H1 (cell line): ENCODE results near the gene LCE3C. TPM values are rescaled to one million over a fixed set of nuclear protein-coding genes. Genes with fewer than 3 reads are reported as not detected.

ENCODE experiments used
- CTCF ChIA-PET: fragments of 300-600 bp; sonication (Branson Sonifier 250); formaldehyde crosslinking; loops from one replicate; lab custom pipeline; 2021; ENCODE audit not compliant: partially characterized antibody; lab: Charles Lee
- POLR2A ChIA-PET: fragments of 300-600 bp; sonication (Branson Sonifier 250); formaldehyde crosslinking; loops from one replicate; lab custom pipeline; 2021; ENCODE audit warnings: inconsistent platforms; ENCODE audit not compliant: partially characterized antibody; lab: Charles Lee
- DNase-seq, 2 experiments: peaks; one replicate each; pipeline versions ENCODE4 v3.0.0 to v3.0.0-alpha.2; 2010 to 2022; ENCODE audit warnings: low spot score in 2 of 2, low read depth in 1 of 2, mixed read lengths in 1 of 2
- FAIRE-seq: peaks from 2 replicates; lab custom pipeline; 2011; peaks lifted over from hg19 to GRCh38; lab: Jason Lieb, UNC
- H2AFZ ChIP-seq: 2 replicates; pipeline ENCODE4 v1.8.1; 2012; ENCODE audit warnings: low read length, inconsistent platforms
- H2AK5ac ChIP-seq: 2 replicates; pipeline ENCODE4 v1.6.1; 2013; ENCODE audit warnings: low read depth, low read length
- H2BK120ac ChIP-seq: replicated peaks from 2 replicates; pipeline ENCODE3; 2013; ENCODE audit warnings: low read depth, low read length, inconsistent platforms
- H2BK12ac ChIP-seq: 2 replicates; pipeline ENCODE4 v1.6.1; 2013; ENCODE audit warnings: low read depth, low read length
- H2BK15ac ChIP-seq: 2 replicates; pipeline ENCODE4 v1.6.1; 2013; ENCODE audit warnings: low read length
- H2BK20ac ChIP-seq: 2 replicates; pipeline ENCODE4 v1.6.1; 2013; ENCODE audit warnings: low read length
- H2BK5ac ChIP-seq: 2 replicates; pipeline ENCODE4 v1.6.1; 2013; ENCODE audit warnings: low read depth, low read length
- H3K14ac ChIP-seq: 2 replicates; pipeline ENCODE4 v1.6.1; 2013; ENCODE audit warnings: inconsistent platforms; ENCODE audit not compliant: insufficient read length
- H3K18ac ChIP-seq: 2 replicates; pipeline ENCODE4 v1.6.1; 2013; ENCODE audit warnings: low read length; ENCODE audit errors: extremely low read depth
- H3K23ac ChIP-seq: 2 replicates; pipeline ENCODE4 v1.6.1; 2013; ENCODE audit warnings: inconsistent platforms; ENCODE audit not compliant: insufficient read length
- H3K23me2 ChIP-seq: 2 replicates; pipeline ENCODE4 v1.6.1; 2013; ENCODE audit warnings: low read depth, low read length
- H3K27ac ChIP-seq: 2 replicates; pipeline ENCODE4 v1.6.1; 2011; ENCODE audit warnings: low read depth, low read length, inconsistent platforms
- H3K27me3 ChIP-seq, 4 experiments: replicated peaks in 1 of 4; 1 replicate in 1 of 4; 2 replicates in 3 of 4; pipeline versions ENCODE4 v1.6.1 to v1.8.1; 2011 to 2013; ENCODE audit warnings: low read length in 3 of 4, mild to moderate bottlenecking in 3 of 4, inconsistent platforms in 2 of 4, mixed read lengths in 2 of 4, moderate library complexity in 1 of 4; ENCODE audit not compliant: control insufficient read depth in 3 of 4, insufficient read depth in 3 of 4; ENCODE audit errors: extremely low read depth in 1 of 4
- H3K36me3 ChIP-seq, 4 experiments: 2 replicates each; pipeline versions ENCODE4 v1.6.1 to v1.8.1; 2011 to 2013; ENCODE audit warnings: mild to moderate bottlenecking in 4 of 4, low read length in 3 of 4, moderate library complexity in 2 of 4, control low read depth in 1 of 4, inconsistent platforms in 1 of 4; ENCODE audit not compliant: insufficient read depth in 4 of 4, control insufficient read depth in 2 of 4
- H3K4ac ChIP-seq: replicated peaks from 2 replicates; pipeline ENCODE3; 2013; ENCODE audit warnings: low read length, low read depth, mixed read lengths, inconsistent platforms; ENCODE audit not compliant: insufficient read length
- H3K4me1 ChIP-seq, 4 experiments: replicated peaks in 1 of 4; 1 replicate in 1 of 4; 2 replicates in 3 of 4; pipeline versions ENCODE4 v1.6.1 to v1.8.1; 2011 to 2013; ENCODE audit warnings: low read length in 3 of 4, inconsistent platforms in 2 of 4, mixed read lengths in 1 of 4; ENCODE audit not compliant: insufficient read depth in 4 of 4, control insufficient read depth in 3 of 4
- H3K4me2 ChIP-seq, 2 experiments: 2 replicates each; pipeline versions ENCODE4 v1.6.1 to v1.8.1; 2011 to 2013; ENCODE audit warnings: low read depth in 2 of 2, low read length in 2 of 2, control low read depth in 1 of 2, inconsistent platforms in 1 of 2, mild to moderate bottlenecking in 1 of 2; ENCODE audit not compliant: insufficient read depth in 1 of 2
- H3K4me3 ChIP-seq, 4 experiments: fragments of 200-600, 300-600 bp in 1 of 4; sonication (generic), shearing (Covaris generic), sonication (Bioruptor Twin) in 1 of 4; 2 replicates each; pipeline versions ENCODE4 v1.5.1 to v1.8.1; 2011 to 2016; ENCODE audit warnings: low read length in 4 of 4, low read depth in 3 of 4, control low read depth in 2 of 4, inconsistent platforms in 2 of 4, mild to moderate bottlenecking in 2 of 4, mixed read lengths in 1 of 4, moderate library complexity in 1 of 4; ENCODE audit not compliant: insufficient read depth in 2 of 4; ENCODE audit errors: extremely low read depth in 1 of 4
- H3K56ac ChIP-seq: replicated peaks from 2 replicates; pipeline ENCODE3; 2013; ENCODE audit warnings: low read depth, mild to moderate bottlenecking, mixed read lengths, low read length, inconsistent platforms; ENCODE audit not compliant: insufficient read length
- H3K79me1 ChIP-seq: 2 replicates; pipeline ENCODE4 v1.6.1; 2013; ENCODE audit warnings: low read depth, low read length, control low read depth
- H3K79me2 ChIP-seq, 2 experiments: 2 replicates each; pipeline versions ENCODE4 v1.6.1 to v1.8.1; 2012 to 2013; ENCODE audit warnings: low read length in 2 of 2, mild to moderate bottlenecking in 2 of 2, inconsistent platforms in 1 of 2; ENCODE audit not compliant: insufficient read depth in 2 of 2, control insufficient read depth in 1 of 2
- H3K9ac ChIP-seq, 4 experiments: replicated peaks in 1 of 4; 1 replicate in 1 of 4; 2 replicates in 3 of 4; pipeline versions ENCODE4 v1.6.1 to v1.8.1; 2011 to 2013; ENCODE audit warnings: low read depth in 3 of 4, low read length in 3 of 4, control low read depth in 2 of 4, mild to moderate bottlenecking in 2 of 4, moderate library complexity in 2 of 4, inconsistent platforms in 1 of 4; ENCODE audit errors: extremely low read depth in 1 of 4
- H3K9me3 ChIP-seq, 2 experiments: 2 replicates each; pipeline versions ENCODE4 v1.6.1 to v1.8.1; 2012 to 2013; ENCODE audit warnings: mild to moderate bottlenecking in 2 of 2, moderate library complexity in 2 of 2, control low read depth in 1 of 2, inconsistent platforms in 1 of 2, low read depth in 1 of 2, low read length in 1 of 2, mixed read lengths in 1 of 2; ENCODE audit not compliant: insufficient read depth in 2 of 2
- H4K20me1 ChIP-seq, 2 experiments: replicated peaks in 1 of 2; 2 replicates each; pipeline versions ENCODE3 to v1.8.1; 2011 to 2013; ENCODE audit warnings: inconsistent platforms in 2 of 2, low read length in 2 of 2, mild to moderate bottlenecking in 1 of 2; ENCODE audit not compliant: insufficient read depth in 2 of 2, control insufficient read depth in 1 of 2
- H4K5ac ChIP-seq: 2 replicates; pipeline ENCODE4 v1.6.1; 2013; ENCODE audit warnings: low read length, low read depth, mixed read lengths, inconsistent platforms; ENCODE audit not compliant: insufficient read length
- H4K8ac ChIP-seq: 2 replicates; pipeline ENCODE4 v1.8.0; 2013; ENCODE audit warnings: mild to moderate bottlenecking, moderate library complexity, low read length, inconsistent platforms; ENCODE audit not compliant: insufficient read depth; ENCODE audit errors: extremely low read depth
- H4K91ac ChIP-seq: replicated peaks from 2 replicates; pipeline ENCODE3; 2013; ENCODE audit warnings: low read length, mixed read lengths, inconsistent platforms; ENCODE audit not compliant: insufficient read length
- EGR1 ChIP-seq: IDR thresholded peaks from 2 replicates; pipeline ENCODE4 v1.6.1; 2011; ENCODE audit warnings: low read depth, low read length, borderline replicate concordance
- EZH2 ChIP-seq: fragments of 200-600 bp; sonication (generic); IDR thresholded peaks from 2 replicates; pipeline ENCODE4 v1.7.1; 2012; ENCODE audit warnings: low read depth, mild to moderate bottlenecking, moderate library complexity, low read length, inconsistent platforms; ENCODE audit not compliant: severe bottlenecking
- HDAC2 ChIP-seq, 2 experiments: fragments of 300-600 bp in 1 of 2; sonication (generic) in 1 of 2; IDR thresholded peaks; 2 replicates each; pipeline ENCODE4 v1.6.1; 2011 to 2012; ENCODE audit warnings: low read depth in 2 of 2, low read length in 2 of 2, mild to moderate bottlenecking in 2 of 2, moderate library complexity in 2 of 2, borderline replicate concordance in 1 of 2, inconsistent platforms in 1 of 2
- KDM1A ChIP-seq: fragments of 200-600, 300-600 bp; sonication (generic); IDR thresholded peaks from 2 replicates; pipeline ENCODE4 v1.7.1; 2016; ENCODE audit warnings: mild to moderate bottlenecking, low read length, borderline replicate concordance
- SAP30 ChIP-seq: fragments of 300-600 bp; sonication (generic); IDR thresholded peaks from 2 replicates; pipeline ENCODE4 v1.7.1; 2012; ENCODE audit warnings: low read length, moderate library complexity, mild to moderate bottlenecking, inconsistent platforms; ENCODE audit not compliant: insufficient read depth, insufficient replicate concordance
- SIRT6 ChIP-seq: IDR thresholded peaks from one replicate; pipeline ENCODE4 v1.7.1; 2012; ENCODE audit warnings: low read length, inconsistent platforms
- SUZ12 ChIP-seq: fragments of 200-600 bp; sonication (generic); IDR thresholded peaks from 2 replicates; pipeline ENCODE4 v1.6.1; 2012; ENCODE audit warnings: mild to moderate bottlenecking, inconsistent platforms, low read length, moderate library complexity, mixed read lengths
- WGBS, 2 experiments: shearing (Covaris generic) in 1 of 2; methylation state at CpG; one replicate each; pipeline versions ENCODE4 v1.1.6 to v1.1.7; 2013 to 2015; ENCODE audit warnings: low lambda C conversion rate in 2 of 2, mixed read lengths in 2 of 2, inconsistent platforms in 1 of 2, low coverage in 1 of 2, missing lambda C conversion rate in 1 of 2; ENCODE audit not compliant: insufficient replicate concordance in 2 of 2, insufficient coverage in 1 of 2, insufficient read length in 1 of 2; ENCODE audit errors: extremely low coverage in 1 of 2, missing lambda C conversion rate in 1 of 2; 5-methylcytosine and 5-hydroxymethylcytosine counted together
- polyA plus RNA-seq, 7 experiments: library from polyadenylated mRNA; depleted of rRNA in 3 of 7; stranded (reverse) in 5 of 7; unstranded in 2 of 7; fragments of >200 nt in 5 of 7; fragments of 200-250 nt in 2 of 7; gene quantifications; 1 replicate in 5 of 7; 2 replicates in 1 of 7; 4 replicates in 1 of 7; pipeline versions ENCODE4 v1.2.1 to v1.2.3, GENCODE V29; 2011 to 2013; ENCODE audit warnings: missing spikeins in 2 of 7, mixed read lengths in 2 of 7
- total RNA-seq: library from RNA; stranded (reverse); fragmentation: NEBNext Ultra II Directional; extraction: Animal tissue kit (Norgen Biotek cat#: 25700); gene quantifications from 2 replicates; pipeline ENCODE4 v1.2.1, GENCODE V29; 2021
- TF ChIP-seq, protein P1 (sequence below): IDR thresholded peaks from 2 replicates; pipeline ENCODE4 v1.6.1; 2012; ENCODE audit warnings: low read length, inconsistent platforms
- TF ChIP-seq, protein P2 (sequence below), 3 experiments: IDR thresholded peaks; 1 replicate in 2 of 3; 2 replicates in 1 of 3; pipeline versions ENCODE4 v1.5.1 to v1.6.1; 2011; ENCODE audit warnings: low read length in 3 of 3, mild to moderate bottlenecking in 3 of 3, inconsistent platforms in 2 of 3, low read depth in 1 of 3, moderate library complexity in 1 of 3; ENCODE audit not compliant: insufficient read depth in 1 of 3; ENCODE audit errors: control extremely low read depth in 1 of 3

LCE3C gene
- total and polyA plus RNA-seq, 2 of the 8 experiments (the other 6 are each of a cell fraction or from before 2014, with no cell fraction given) = not detected

DNA sequence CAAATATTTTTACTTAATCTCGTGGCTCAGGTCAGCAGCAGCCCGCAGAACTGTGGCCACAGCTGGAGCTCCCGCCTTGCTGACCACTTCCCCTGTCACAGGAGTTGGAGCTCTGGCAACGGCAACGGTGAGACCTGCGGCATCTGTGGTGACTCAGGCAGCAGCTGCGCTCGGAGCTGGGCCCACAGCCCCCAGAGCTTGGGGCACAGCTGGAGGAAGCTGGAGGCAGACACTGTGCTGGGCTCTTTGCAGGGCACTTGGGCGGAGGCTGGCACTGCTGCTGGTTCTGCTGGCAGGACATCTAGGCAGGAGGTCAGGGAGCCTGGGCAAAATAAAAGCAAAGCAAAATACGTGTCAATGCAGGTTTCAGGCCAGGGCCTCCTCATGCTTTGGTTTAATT is 22.8 kb downstream of the LCE3C start, which contains the start of gene LCE3A:
LCE3A (minus strand) TSS at position 301 of the 400 bp plus-strand sequence; CDS start at position 301, 0 bp downstream.
- no peak within 1 kb of the TSS for H3K18ac ChIP-seq
- ChIA-PET CTCF (no interaction called here), POLR2A (no interaction called here)
- WGBS, 2 experiments = 69% methylated on average over 9 of the region's 10 CpGs; no CpG with 5 or more reads in 1 of the 2 experiments
- H3K23me2 ChIP-seq = no peaks in the 10 kb centered on the region; the same call in 1 of the 2 replicates
- H2BK12ac ChIP-seq = no peak within 1 kb of the TSS
- no peak within 1 kb of the TSS for H3K9ac ChIP-seq
- H4K91ac ChIP-seq = no peak within 1 kb of the TSS
- no peak within 1 kb of the TSS for H3K4ac ChIP-seq
- H2BK120ac ChIP-seq = no peak within 1 kb of the TSS
- DNase-seq = no peak
- no peak within 1 kb of the TSS for H3K56ac ChIP-seq
- H3K79me2 ChIP-seq = no peaks in the 10 kb centered on the region
- H3K23ac ChIP-seq = no peak within 1 kb of the TSS
- H2BK20ac ChIP-seq = no peak within 1 kb of the TSS
- H2BK5ac ChIP-seq = no peak within 1 kb of the TSS
- no peaks in the 10 kb centered on the region for H3K4me1 ChIP-seq
- FAIRE-seq = no peak
- no peak within 1 kb of the TSS for H3K14ac ChIP-seq
- no peaks in the 10 kb centered on the region for H3K36me3 ChIP-seq
- no peak within 1 kb of the TSS for H2AK5ac ChIP-seq
- H3K4me2 ChIP-seq = no peak within 1 kb of the TSS
- H3K79me1 ChIP-seq = no peaks in the 10 kb centered on the region
- peaks cover 75 to 92% of the 10 kb centered on the region in 2 experiments for H3K9me3 ChIP-seq
- H3K27me3 ChIP-seq = no peaks in the 10 kb centered on the region
- no peak within 1 kb of the TSS for H2AFZ ChIP-seq
- no peak within 1 kb of the TSS for H2BK15ac ChIP-seq
- H3K27ac ChIP-seq = no peak within 1 kb of the TSS
- no peak within 1 kb of the TSS for H4K5ac ChIP-seq
- no peak within 1 kb of the TSS; the same call in 1 of the 2 replicates for H4K8ac ChIP-seq
- no peaks in the 10 kb centered on the region for H4K20me1 ChIP-seq
- no peak within 1 kb of the TSS for H3K4me3 ChIP-seq
- TF ChIP-seq, protein P1, sequence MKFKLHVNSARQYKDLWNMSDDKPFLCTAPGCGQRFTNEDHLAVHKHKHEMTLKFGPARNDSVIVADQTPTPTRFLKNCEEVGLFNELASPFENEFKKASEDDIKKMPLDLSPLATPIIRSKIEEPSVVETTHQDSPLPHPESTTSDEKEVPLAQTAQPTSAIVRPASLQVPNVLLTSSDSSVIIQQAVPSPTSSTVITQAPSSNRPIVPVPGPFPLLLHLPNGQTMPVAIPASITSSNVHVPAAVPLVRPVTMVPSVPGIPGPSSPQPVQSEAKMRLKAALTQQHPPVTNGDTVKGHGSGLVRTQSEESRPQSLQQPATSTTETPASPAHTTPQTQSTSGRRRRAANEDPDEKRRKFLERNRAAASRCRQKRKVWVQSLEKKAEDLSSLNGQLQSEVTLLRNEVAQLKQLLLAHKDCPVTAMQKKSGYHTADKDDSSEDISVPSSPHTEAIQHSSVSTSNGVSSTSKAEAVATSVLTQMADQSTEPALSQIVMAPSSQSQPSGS = no peak
- TF ChIP-seq EGR1 (no peak), HDAC2 (IDR thresholded peaks at IDR 0.05; ENCODE audit: borderline replicate concordance in 1 of 2, low read depth in 2 of 2, low read length in 2 of 2) (no peak), SUZ12 (no peak), KDM1A (no peak), SIRT6 (no peak), SAP30 (no peak), EZH2 (no peak)
- TF ChIP-seq, protein P2, sequence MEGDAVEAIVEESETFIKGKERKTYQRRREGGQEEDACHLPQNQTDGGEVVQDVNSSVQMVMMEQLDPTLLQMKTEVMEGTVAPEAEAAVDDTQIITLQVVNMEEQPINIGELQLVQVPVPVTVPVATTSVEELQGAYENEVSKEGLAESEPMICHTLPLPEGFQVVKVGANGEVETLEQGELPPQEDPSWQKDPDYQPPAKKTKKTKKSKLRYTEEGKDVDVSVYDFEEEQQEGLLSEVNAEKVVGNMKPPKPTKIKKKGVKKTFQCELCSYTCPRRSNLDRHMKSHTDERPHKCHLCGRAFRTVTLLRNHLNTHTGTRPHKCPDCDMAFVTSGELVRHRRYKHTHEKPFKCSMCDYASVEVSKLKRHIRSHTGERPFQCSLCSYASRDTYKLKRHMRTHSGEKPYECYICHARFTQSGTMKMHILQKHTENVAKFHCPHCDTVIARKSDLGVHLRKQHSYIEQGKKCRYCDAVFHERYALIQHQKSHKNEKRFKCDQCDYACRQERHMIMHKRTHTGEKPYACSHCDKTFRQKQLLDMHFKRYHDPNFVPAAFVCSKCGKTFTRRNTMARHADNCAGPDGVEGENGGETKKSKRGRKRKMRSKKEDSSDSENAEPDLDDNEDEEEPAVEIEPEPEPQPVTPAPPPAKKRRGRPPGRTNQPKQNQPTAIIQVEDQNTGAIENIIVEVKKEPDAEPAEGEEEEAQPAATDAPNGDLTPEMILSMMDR (IDR thresholded peaks at IDR 0.05; ENCODE audit: control extremely low read depth in 1 of 3, insufficient read depth in 1 of 3, low read depth in 1 of 3, low read length in 3 of 3) = no peak
